Natural killer cell treated with Interleukin-12 subunit alpha and Interleukin-12 subunit beta and Interleukin-15 and Interleukin-18, amount 100 ng/mL, for 72 hours (primary cell): ENCODE results near the gene BCCIP. TPM values are rescaled to one million over a fixed set of nuclear protein-coding genes. Genes with fewer than 3 reads are reported as not detected.

Source experiments
- ATAC-seq, 2 donors: fragments of 150-1000 bp; cut with Tn5 transposase in 1 of 2; sonication (Bioruptor Pico), chemical (Tn5 transposase) in 1 of 2; 2 replicates each; pipeline ENCODE4 v1.10.0; 2021
- DNase-seq: peaks from one replicate; pipeline ENCODE4 v3.0.0; 2022; ENCODE audit warnings: low spot score
- H3K27ac Mint-ChIP-seq, 2 donors: 1 replicate in 1 of 2; 2 replicates in 1 of 2; pipeline ENCODE4 v1.8.0; 2022; ENCODE audit warnings: mixed read lengths in 2 of 2, mild to moderate bottlenecking in 1 of 2, moderate library complexity in 1 of 2
- H3K27me3 Mint-ChIP-seq, 2 donors: 1 replicate in 1 of 2; 2 replicates in 1 of 2; pipeline ENCODE4 v1.8.0; 2022; ENCODE audit warnings: mixed read lengths in 2 of 2
- H3K36me3 Mint-ChIP-seq: one replicate; pipeline ENCODE4 v1.8.0; 2022; ENCODE audit warnings: mixed read lengths
- H3K4me1 Mint-ChIP-seq, 2 donors: 1 replicate in 1 of 2; 2 replicates in 1 of 2; pipeline ENCODE4 v1.8.0; 2022; ENCODE audit warnings: low read depth in 2 of 2, mixed read lengths in 2 of 2, mild to moderate bottlenecking in 1 of 2
- H3K4me3 Mint-ChIP-seq: one replicate; pipeline ENCODE4 v1.8.0; 2022; ENCODE audit warnings: mixed read lengths
- H3K9me3 Mint-ChIP-seq: 2 replicates; pipeline ENCODE4 v1.8.0; 2022; ENCODE audit warnings: mixed read lengths
- total RNA-seq, 2 donors: library from RNA; stranded (reverse); gene quantifications; one replicate each; pipeline ENCODE4 v1.2.3, GENCODE V29; 2022

Gene BCCIP
- total RNA-seq, 2 donors from 2014 or later, result 68.5 to 83.3 TPM

GRCh38 chr10:125843603-125844329 is 20.4 kb downstream of the BCCIP start:
- no peak for DNase-seq
- peaks cover 5% of the 10 kb centered on the region for H3K36me3 Mint-ChIP-seq
- H3K27me3 Mint-ChIP-seq, result no peaks in the 10 kb centered on the region
- no peaks in the 10 kb centered on the region for H3K4me1 Mint-ChIP-seq
- H3K9me3 Mint-ChIP-seq, result no peaks in the 10 kb centered on the region
- no peak overlapping the region for H3K4me3 Mint-ChIP-seq
- H3K27ac Mint-ChIP-seq, result no peak overlapping the region
- ATAC-seq, result no peak

- Mint-ChIP-seq H3K9me3 (no peaks in the 10 kb centered on the region), H3K4me3 (no peak overlapping the region), H3K27me3 (no peaks in the 10 kb centered on the region), H3K27ac (no peak overlapping the region), H3K4me1 (no peaks in the 10 kb centered on the region), H3K36me3 (peaks cover 2% of the 10 kb centered on the region)
- ATAC-seq (no peak), DNase-seq (no peak)
These were observed 21.4 kb downstream of the BCCIP start for GRCh38 chr10:125844751-125845221.

- ATAC-seq (no peak), DNase-seq (no peak)
- Mint-ChIP-seq H3K27ac (no peak overlapping the region), H3K4me1 (no peaks in the 10 kb centered on the region), H3K27me3 (no peaks in the 10 kb centered on the region), H3K4me3 (no peak overlapping the region), H3K36me3 (peaks cover 3% of the 10 kb centered on the region), H3K9me3 (no peaks in the 10 kb centered on the region)
These were observed 22.3 kb downstream of the BCCIP start for GRCh38 chr10:125845617-125846016.

- no peak for DNase-seq
- H3K4me3 Mint-ChIP-seq, result no peak overlapping the region
- no peaks in the 10 kb centered on the region for H3K9me3 Mint-ChIP-seq
- no peak for ATAC-seq
- H3K4me1 Mint-ChIP-seq, result no peaks in the 10 kb centered on the region
- H3K27me3 Mint-ChIP-seq, result no peaks in the 10 kb centered on the region
- H3K27ac Mint-ChIP-seq, result no peak overlapping the region
- peaks cover 13% of the 10 kb centered on the region for H3K36me3 Mint-ChIP-seq
These were observed 23.5 kb downstream of the BCCIP start for GRCh38 chr10:125846894-125847293.

- no peaks in the 10 kb centered on the region for H3K27me3 Mint-ChIP-seq
- ATAC-seq, result no peak
- no peak overlapping the region for H3K27ac Mint-ChIP-seq
- no peaks in the 10 kb centered on the region for H3K9me3 Mint-ChIP-seq
- H3K4me3 Mint-ChIP-seq, result no peak overlapping the region
- H3K4me1 Mint-ChIP-seq, result no peaks in the 10 kb centered on the region
- peaks cover 21% of the 10 kb centered on the region for H3K36me3 Mint-ChIP-seq
- no peak for DNase-seq
These were observed 25.0 kb downstream of the BCCIP start for GRCh38 chr10:125848371-125848770.

- H3K27ac Mint-ChIP-seq, result no peak overlapping the region
- H3K4me1 Mint-ChIP-seq, result no peaks in the 10 kb centered on the region
- peaks cover 21% of the 10 kb centered on the region for H3K36me3 Mint-ChIP-seq
- ATAC-seq (no peak), DNase-seq (no peak)
- no peaks in the 10 kb centered on the region for H3K27me3 Mint-ChIP-seq
- no peak overlapping the region for H3K4me3 Mint-ChIP-seq
- H3K9me3 Mint-ChIP-seq, result no peaks in the 10 kb centered on the region
These were observed 25.5 kb downstream of the BCCIP start for GRCh38 chr10:125848857-125849256.

- no peaks in the 10 kb centered on the region for H3K4me1 Mint-ChIP-seq
- no peak overlapping the region for H3K27ac Mint-ChIP-seq
- H3K9me3 Mint-ChIP-seq, result no peaks in the 10 kb centered on the region
- H3K27me3 Mint-ChIP-seq, result no peaks in the 10 kb centered on the region
- no peak for ATAC-seq
- DNase-seq, result no peak
- H3K4me3 Mint-ChIP-seq, result no peak overlapping the region
- peaks cover 23% of the 10 kb centered on the region for H3K36me3 Mint-ChIP-seq
These were observed 26.1 kb downstream of the BCCIP start for GRCh38 chr10:125849448-125849847.

GRCh38 chr10:125850766-125851731 is 27.7 kb downstream of the BCCIP start:
- no peaks in the 10 kb centered on the region for H3K9me3 Mint-ChIP-seq
- no peak for ATAC-seq
- H3K4me3 Mint-ChIP-seq, result no peak overlapping the region
- H3K27me3 Mint-ChIP-seq, result no peaks in the 10 kb centered on the region
- peaks cover 25% of the 10 kb centered on the region for H3K36me3 Mint-ChIP-seq
- no peak overlapping the region for H3K27ac Mint-ChIP-seq
- DNase-seq, result no peak
- no peaks in the 10 kb centered on the region for H3K4me1 Mint-ChIP-seq

- Mint-ChIP-seq H3K9me3 (no peaks in the 10 kb centered on the region), H3K27ac (no peak overlapping the region), H3K36me3 (peaks cover 25% of the 10 kb centered on the region), H3K4me3 (no peak overlapping the region), H3K27me3 (no peaks in the 10 kb centered on the region), H3K4me1 (no peaks in the 10 kb centered on the region)
- DNase-seq (no peak), ATAC-seq (no peak)
These were observed 29.1 kb downstream of the BCCIP start for GRCh38 chr10:125852487-125852886.

- peaks cover 10% of the 10 kb centered on the region for H3K36me3 Mint-ChIP-seq
- DNase-seq (no peak), ATAC-seq (no peak)
- H3K9me3 Mint-ChIP-seq, result no peaks in the 10 kb centered on the region
- no peaks in the 10 kb centered on the region for H3K4me1 Mint-ChIP-seq
- no peak overlapping the region for H3K27ac Mint-ChIP-seq
- H3K4me3 Mint-ChIP-seq, result no peak overlapping the region
- no peaks in the 10 kb centered on the region for H3K27me3 Mint-ChIP-seq
These were observed 33.9 kb downstream of the BCCIP start for GRCh38 chr10:125857185-125857760.

- no peak for DNase-seq
- Mint-ChIP-seq H3K9me3 (no peaks in the 10 kb centered on the region), H3K36me3 (peaks cover 4% of the 10 kb centered on the region), H3K4me1 (no peaks in the 10 kb centered on the region), H3K4me3 (no peak overlapping the region), H3K27me3 (no peaks in the 10 kb centered on the region), H3K27ac (no peak overlapping the region)
- no peak for ATAC-seq
These were observed 35.9 kb downstream of the BCCIP start for GRCh38 chr10:125859128-125859817.

- no peak for DNase-seq
These were observed 41.8 kb downstream of the BCCIP start for GRCh38 chr10:125865120-125865519.

GRCh38 chr10:125866421-125867029 is 43.2 kb downstream of the BCCIP start:
- DNase-seq, result no peak
- no peaks in the 10 kb centered on the region for H3K9me3 Mint-ChIP-seq
- H3K27ac Mint-ChIP-seq, result no peak overlapping the region
- ATAC-seq, result no peak
- no peaks in the 10 kb centered on the region for H3K27me3 Mint-ChIP-seq
- H3K4me1 Mint-ChIP-seq, result no peaks in the 10 kb centered on the region
- no peak overlapping the region for H3K4me3 Mint-ChIP-seq
- H3K36me3 Mint-ChIP-seq, result no peaks in the 10 kb centered on the region

More at GRCh38 chr10:125865120-125865519, 41.8 kb downstream of the BCCIP start:
- Mint-ChIP-seq H3K4me1 (no peaks in the 10 kb centered on the region), H3K36me3 (no peaks in the 10 kb centered on the region), H3K9me3 (no peaks in the 10 kb centered on the region), H3K27me3 (no peaks in the 10 kb centered on the region), H3K4me3 (no peak overlapping the region), H3K27ac (no peak overlapping the region)
- ATAC-seq, result no peak
